Stimulated activated CD8-positive, alpha-beta memory T cell treated with anti-CD3 and anti-CD28 coated beads, Interleukin-7, amount 100 ng/mL, for 24 hours (primary cell): Measurements from ENCODE around the gene RNASEH2A.
"Not testable (repeated sequence)": the region's sequence is repeated elsewhere in the genome, so short reads cannot be mapped to it uniquely, and the experiment has no call there.

ENCODE experiments used
- DNase-seq: peaks from one replicate; pipeline ENCODE4 v3.0.0-alpha.2; 2020; ENCODE audit warnings: low read depth

The RNASEH2A gene

DNA sequence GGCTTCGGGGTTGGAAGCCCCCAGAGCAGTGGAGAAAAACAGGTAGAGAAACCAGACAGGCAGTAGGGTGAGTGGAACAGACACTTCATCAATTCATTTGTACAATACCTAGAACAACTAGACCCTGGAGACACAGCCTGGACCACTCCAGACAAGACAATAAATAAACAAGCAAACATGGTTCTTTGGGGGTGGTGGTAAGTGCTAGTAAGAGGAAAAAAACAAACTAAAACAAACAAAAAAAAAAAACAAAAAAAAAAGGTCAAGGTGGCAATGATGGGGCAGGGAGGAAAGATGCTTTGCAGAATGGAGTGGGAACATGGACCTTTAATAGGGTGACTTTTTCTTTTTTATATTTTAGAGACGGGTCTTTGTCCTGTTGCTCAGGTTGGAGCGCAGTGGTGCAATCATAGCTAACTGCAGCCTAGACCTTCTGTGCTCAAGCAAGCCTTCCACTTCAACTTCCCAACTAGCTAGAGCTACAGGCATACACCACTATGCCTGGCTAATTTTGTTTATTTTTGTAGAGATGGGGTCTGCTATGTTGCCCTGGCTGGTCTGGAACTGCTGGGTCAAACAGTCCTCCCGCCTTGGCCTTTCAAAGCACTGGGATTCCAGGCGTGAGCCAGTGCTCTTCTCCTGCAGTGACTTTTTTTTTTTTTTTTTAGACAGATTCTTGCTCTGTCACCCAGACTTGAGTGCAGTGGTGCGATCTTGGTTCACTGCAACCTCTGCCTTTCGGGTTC lies 12.0 kb upstream of the RNASEH2A start:
- DNase-seq: no peak

DNA sequence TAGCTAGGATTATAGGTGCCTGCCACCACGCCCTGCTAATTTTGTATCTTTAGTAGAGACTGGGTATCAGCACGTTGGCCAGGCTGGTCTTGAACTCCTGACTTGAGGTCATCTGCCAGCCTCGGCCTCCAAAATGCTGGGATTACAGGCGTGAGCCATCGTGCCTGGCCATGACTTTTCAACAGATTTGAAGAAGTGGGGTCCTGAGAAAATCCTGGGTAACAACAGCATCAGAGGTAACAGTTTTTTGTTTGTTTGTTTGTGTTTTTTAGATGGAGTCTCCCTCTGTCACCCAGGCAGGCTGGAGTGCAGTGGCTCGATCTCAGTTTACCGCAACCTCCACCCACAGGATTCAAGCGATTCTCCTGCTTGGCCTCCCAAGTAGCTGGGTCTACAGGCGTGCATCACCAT lies 11.4 kb upstream of the RNASEH2A start:
- DNase-seq: no peak

DNA sequence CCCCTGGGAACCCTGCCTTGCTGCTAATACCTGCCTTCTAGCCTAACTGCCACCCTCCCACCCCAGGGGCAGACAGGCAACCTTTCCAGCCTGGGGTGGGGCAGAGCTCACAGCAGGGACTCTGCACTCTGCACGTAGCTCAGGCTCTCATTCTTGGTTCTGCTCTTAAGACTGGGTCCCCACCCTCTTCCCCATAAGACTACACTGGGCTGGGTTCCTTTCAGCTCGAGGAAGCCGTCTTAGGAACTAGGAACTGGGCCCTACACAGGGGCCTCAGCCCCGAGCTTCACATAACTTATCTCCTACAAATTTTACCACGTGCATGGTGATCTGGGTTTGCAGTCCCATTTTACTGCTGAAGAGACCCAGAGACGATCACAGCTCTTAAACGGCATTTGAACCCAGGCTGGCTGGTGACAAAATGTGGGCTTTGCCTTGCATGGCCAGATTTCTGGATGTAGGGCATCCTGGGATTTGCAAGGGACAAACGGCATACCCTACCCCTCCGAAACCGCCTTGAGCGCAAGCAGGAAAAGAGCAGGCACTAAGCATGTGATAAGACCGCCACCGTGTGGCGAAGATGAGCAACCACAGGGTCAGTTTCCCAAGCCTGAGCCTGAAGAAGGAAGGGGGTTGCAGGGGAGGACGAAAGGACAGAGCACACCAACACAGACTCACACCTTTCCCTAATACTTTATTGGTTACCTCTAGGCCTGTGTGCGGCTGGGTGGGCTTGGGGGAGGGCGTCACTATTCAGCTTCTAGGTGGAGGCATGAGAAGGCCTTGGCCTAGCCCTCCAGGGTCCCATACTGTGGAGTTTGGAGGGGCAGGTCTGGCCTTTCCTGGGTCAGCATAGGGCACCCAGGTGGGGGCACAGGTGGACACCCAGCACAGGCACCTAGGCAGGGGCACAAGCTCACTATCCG lies 10.0 kb upstream of the RNASEH2A start:
- DNase-seq: no peak

DNA sequence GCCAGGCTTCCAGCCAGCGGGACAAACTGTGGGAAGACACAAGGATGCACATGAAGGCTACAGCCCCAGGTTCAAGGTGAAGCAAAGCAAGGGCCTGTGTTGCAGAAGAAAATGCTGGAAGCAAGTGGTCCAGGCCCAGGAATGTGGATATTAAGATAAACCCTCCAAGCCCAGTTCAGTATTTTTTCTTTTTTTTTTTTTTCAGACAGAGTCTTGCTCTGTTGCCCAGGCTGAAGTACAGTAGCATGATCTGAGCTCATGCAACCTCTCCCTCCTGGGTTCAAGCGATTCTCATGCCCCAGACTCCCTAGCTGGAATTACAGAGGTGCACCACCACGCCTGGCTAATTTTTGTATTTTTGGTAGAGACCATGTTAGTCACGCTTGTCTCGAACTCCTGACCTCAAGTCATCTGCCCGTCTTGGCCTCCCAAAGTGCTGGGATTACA lies 9.2 kb upstream of the RNASEH2A start:
- no peak for DNase-seq

DNA sequence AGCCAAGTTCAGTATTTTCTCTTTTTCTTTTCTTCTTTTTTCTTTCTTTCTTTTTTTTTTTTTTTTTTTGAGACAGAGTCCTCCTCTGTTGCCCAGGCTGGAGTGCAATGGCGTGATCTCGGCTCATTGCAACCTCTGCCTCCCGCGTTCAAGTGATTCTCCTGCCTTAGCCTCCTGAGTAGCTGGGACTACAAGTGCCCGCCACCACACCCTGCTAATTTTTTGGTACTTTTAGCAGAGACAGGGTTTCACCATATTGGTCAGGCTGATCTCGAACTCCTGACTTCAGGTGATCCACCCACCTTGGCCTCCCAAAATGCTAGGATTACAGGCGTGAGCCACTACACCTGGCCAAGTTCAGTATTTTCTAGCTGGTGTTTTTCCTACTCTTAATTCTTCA lies 8.8 kb upstream of the RNASEH2A start:
- DNase-seq: not testable (repeated sequence)

DNA sequence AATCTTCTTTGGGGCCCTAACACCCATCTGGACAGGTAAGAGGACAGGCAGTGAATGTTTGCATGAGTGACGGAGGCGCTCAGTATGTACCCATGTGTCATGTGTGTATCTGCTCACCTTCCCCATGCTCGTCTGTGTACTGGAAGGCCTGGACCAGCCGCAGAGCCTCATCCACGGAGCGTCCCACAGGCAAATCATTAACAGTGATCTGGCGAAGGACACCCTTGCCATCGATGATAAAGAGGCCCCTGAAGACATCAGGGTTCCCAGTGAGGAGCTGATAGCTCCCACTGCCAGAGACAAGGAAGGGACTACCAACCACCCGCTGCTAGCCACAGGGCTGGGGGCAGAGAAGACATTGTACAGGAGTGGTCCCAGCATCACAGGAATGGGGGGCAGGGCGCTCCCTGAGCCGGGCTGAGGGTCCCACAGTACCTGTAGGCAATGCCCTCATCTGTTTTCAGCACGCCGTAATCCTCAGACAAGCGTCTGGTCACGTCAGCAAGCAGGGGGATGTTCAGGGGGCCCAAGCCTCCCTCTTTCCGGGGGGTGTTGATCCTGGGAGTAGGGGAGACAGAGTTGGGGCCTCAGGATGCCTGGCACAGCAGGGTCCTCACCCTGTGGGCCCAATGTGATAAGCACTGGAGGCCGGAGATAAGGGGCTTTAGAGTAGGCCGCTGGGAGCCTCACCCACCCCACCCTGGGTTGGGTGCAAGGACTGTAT lies 6.5 kb upstream of the RNASEH2A start:
- DNase-seq: no peak

DNA sequence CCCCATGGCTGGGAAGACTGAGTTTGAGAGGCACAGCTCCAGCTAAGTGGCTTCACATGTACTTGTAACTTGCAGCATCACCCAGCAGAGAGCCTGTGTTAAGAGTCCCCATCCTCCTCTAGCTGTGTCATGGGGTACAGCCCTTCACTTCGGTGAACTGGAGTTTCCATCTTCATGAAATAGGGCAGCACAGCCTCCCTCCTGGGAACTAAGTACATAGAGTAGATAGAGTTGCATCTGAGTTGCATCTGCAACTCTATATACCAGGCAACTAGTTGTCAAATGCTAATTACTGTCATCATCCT lies 6.0 kb upstream of the RNASEH2A start:
- no peak for DNase-seq

DNA sequence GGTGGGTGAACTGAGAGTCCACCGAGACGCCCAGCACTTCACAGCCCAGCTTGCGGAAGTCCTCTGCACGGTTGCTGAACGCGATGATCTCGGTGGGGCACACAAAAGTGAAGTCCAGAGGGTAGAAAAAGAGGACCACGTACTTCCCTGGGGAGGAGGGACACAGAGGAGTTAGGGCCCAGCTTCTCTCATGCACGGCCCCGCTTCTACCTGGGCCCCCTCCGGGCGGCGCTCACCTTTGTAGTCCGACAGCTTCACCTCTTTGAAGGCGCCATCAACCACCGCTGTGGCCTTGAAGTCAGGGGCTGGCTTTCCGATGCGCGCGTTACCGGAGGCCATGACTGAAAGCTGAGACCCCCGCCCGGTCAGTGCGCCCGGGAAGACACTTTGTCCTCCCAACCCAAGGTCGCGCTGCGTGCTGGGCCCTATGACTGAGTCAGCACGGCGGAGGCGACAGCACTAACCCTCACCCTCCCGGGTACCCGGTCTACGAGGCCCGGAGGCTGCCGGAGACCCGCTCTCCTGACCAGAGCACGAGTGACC lies 5.4 kb upstream of the RNASEH2A start:
- no peak for DNase-seq

DNA sequence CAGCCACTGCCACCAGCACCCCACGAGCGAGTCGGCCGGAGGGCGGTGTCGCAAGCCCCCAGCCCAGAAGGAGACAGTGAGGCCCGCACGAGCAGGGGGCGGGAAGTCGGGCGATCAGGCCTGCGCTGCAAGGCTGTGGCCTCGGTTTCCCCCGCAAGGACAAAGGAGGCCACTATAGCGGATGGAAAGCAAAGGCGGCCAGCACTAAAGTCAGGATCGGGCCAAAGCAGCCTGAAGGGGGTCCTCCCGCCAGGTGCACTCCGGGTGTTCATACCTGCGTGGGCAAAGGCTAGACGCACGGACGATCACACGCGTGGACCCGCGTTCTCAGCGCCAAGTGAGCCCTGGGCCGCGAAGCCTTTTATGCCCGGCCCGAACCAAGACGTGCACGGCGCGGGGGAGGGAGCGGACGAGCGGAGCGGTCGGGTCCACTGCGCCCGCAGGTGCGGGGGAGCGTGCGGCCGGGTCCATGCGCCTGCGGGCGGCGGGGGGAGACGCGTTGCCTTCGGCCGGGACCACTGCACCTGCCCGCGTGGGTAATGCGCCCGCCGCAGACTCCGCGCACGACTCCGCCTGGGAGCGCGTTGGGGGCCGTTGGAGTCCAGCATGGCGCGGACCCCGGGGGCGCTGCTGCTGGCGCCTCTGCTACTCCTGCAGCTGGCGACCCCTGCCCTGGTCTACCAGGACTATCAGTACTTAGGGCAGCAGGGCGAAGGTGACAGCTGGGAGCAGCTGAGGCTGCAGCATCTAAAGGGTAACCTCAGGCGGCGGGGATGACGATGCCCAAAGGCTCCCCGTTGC lies 4.7 kb upstream of the RNASEH2A start, which contains the start of the genes PRDX2 and THSD8:
PRDX2 (minus strand) TSS at position 335 of the 801 bp plus-strand sequence. CDS start 539 bp downstream, outside the sequence.
THSD8 (plus strand) TSS at position 604 of the 801 bp plus-strand sequence; CDS start at position 607, 3 bp downstream.
- no peak for DNase-seq

DNA sequence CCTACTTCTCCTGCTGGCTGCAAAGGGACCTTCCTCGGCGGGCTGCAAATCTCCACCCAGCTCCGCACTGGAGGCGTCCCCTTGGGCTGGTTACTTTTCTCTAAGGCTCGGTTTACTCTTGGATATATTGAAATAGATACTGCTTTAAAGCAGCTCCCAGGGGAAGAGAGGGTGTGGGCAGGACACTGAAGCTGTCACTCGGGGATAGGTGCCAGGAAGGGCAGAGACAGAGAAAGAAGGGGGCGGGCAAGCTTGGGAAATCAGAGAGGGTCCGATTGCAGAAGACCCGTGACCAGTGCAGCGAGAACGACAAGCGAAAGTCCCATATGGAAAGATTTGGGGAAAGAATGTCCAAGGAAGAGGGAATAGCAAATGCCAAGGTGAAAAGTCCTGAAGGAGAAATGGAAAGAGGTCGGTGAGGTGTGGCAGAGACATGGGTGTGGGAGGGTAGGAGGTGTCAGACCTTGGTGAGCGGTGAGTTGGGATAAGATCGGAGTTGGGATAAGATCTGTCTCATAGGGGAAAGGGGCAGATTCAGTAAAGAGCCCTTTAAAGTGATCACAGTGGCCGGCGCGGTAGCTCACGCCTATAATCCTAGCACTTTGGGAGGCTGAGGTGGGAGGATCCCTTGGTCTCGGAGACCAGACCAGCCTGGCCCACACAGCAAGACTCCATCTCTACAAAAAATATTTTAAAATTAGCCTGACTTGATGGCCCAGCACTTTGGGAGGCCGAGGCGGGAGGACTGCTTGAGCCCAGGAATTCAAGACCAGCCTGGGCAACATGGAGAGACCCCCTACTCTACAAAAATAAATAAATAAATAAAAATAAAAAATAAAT lies 3.9 kb upstream of the RNASEH2A start:
- DNase-seq: no peak

DNA sequence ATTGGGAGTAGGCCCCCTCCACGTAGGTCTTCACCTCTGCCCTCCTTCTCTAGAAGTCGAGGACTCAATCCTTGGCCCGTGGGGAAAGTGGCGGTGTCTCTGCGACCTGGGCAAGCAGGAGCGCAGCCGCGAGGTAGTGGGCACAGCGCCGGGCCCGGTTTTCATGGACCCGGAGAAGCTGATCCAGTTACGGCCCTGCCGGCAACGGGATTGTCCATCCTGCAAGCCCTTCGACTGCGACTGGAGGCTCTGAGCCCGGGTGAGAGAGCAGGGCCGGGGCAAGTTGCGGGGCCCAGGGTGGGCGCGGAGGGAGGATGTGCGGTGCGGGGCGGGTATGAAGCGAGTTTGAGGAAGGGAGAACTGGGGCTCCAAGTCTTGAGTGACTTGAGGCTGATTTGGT lies 2.3 kb upstream of the RNASEH2A start:
- no peak for DNase-seq

DNA sequence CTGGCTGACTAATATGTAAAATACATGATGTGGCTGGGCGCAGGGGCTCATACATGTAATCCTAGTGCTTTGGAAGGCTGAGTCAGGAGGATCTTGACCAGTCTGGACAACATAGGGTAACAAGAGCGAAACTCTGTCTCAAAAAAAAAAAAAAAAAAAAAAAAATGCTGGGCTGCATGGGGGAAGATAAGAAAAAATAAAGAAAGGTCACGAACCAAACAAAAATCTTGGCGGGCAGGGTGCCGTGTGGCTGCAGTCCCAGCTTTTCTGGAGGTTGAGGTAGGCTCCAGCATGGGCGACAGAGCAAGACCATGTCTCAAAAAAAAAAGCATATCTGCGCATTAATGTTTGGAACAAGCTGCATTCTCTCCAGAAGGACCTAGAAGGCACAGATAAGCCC lies 8.7 kb downstream of the RNASEH2A start:
- no peak for DNase-seq

DNA sequence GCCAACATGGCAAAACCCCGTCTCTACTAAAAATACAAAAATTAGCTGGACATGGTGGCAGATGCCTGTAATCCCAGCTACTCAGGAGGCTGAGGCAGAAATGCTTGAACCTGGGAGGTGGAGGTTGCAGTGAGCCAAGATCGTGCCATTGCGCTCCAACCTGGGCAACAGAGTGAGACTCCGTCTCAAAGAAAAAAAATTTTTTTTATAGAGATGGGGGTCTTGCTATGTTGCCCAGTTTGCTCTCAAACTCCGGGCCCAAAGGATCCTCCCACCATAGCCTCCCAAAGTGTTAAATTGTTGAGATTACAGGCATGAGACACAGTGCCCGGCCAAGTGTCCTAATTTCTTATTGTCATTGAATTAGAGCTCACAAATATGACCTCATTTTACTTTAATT lies 10.8 kb downstream of the RNASEH2A start:
- DNase-seq: not testable (repeated sequence)

DNA sequence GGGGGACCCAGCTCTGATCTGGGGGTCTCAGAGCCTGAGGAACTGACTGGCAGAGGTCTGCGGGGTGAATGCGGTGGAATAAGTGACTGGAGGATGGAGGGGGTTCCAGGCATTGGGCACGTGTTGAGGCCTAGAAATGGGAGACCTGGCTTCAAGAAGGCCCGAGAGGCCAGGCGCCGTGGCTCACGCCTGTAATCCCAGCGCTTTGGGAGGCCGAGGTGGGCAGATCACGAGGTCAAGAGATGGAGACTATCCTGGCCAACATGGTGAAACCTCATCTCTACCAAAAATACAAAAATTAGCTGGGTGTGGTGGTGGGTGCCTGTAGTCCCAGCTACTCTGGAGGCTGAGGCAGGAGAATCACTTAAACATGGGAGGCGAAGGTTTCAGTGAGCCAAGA lies 11.4 kb downstream of the RNASEH2A start:
- not testable (repeated sequence) for DNase-seq

DNA sequence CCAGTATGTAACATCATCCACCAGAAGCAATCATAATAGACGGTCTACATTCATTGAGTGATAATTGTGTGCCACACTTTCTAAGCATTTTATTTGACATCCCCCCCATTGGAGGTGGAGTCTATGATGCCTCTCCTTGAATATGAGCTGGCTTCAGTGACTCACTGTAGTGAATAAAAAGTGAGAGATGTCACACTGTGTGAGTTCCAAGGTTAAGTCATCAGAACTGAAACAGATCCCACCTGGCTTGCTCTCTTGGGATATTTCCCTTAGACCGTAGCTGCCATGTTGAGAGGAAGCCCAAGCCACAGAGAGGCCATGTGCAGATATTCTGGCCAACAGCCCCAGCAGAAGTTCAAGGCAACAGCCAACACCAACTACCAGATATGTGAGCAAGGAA lies 15.4 kb downstream of the RNASEH2A start:
- DNase-seq: no peak

DNA sequence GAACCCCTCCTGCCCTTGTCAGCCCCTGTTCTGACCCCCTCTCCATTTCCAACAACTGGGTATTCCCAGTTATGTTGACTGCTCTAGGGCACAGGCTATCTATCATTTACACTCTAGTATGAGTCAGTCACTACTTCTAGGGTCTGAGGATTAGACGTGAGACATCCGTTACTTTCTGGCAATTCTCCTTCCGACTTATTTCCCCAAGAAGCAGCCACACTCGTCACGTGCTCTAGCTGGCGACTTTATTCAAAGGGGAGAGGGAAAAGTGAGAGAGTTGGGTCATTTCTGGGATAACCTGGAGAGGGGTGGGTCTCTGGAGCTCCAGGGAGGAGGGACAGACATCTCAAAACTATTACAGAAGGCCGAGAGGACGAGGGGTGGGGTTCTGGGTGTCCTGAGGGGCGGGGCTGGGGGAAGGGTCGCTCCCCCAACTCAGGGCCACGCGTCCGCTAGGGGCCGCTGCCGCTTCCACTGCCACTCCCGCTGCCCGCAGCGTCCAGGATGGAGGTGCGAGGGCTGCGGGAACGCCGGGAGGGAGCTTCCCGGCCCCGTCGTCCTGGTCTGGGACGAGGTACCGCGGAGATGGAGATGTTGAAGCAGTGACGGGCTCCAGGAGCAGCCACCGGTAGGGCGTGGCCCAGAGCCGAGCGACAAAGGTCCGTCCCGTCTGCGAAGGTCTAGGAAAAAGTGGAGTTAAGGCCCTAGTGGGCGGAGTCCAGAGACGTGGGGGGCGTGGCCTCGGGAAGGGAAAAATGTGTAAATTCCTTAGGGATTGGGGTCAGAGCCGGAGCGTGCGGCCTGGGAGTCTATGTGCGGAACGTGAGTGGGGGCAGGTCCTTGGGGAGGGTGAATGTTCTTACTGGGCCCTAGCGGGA lies 19.1 kb downstream of the RNASEH2A start:
- DNase-seq: no peak

DNA sequence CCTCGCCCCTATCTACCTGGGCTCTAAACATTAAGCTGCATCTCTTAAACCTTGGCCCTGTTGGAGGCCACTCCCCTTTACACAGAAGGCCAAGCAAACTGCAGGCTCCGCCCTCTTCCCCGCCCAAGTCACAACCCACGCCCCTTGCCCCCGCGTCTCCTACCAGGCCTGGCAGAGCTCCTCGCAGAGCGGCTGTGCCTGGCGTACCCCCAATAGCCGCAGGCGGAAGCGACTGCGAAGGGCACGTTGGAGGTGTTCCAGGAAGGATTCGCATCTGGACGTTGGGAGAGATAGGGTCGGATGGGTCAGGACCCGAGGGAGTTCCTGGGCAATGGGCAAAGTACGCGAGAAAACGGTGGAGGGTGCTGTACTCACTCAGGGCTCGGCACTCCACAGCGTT lies 22.1 kb downstream of the RNASEH2A start:
- DNase-seq: no peak

DNA sequence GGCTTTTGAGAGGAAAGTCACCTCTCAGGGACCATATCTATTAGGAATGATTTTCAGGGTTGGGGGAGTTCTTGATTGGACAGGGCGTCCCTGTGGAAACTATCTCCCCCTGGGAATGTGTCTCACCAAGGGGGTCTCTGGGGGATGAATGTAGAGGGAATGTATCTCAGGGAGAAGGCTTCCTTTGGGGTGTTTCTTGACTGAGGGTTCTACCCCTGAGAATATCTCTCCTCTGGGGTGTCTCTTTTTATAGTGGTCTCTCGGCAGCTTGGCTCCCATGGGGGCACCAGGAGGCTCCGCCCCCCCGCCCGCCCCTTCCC lies 27.0 kb downstream of the RNASEH2A start:
- DNase-seq: no peak

DNA sequence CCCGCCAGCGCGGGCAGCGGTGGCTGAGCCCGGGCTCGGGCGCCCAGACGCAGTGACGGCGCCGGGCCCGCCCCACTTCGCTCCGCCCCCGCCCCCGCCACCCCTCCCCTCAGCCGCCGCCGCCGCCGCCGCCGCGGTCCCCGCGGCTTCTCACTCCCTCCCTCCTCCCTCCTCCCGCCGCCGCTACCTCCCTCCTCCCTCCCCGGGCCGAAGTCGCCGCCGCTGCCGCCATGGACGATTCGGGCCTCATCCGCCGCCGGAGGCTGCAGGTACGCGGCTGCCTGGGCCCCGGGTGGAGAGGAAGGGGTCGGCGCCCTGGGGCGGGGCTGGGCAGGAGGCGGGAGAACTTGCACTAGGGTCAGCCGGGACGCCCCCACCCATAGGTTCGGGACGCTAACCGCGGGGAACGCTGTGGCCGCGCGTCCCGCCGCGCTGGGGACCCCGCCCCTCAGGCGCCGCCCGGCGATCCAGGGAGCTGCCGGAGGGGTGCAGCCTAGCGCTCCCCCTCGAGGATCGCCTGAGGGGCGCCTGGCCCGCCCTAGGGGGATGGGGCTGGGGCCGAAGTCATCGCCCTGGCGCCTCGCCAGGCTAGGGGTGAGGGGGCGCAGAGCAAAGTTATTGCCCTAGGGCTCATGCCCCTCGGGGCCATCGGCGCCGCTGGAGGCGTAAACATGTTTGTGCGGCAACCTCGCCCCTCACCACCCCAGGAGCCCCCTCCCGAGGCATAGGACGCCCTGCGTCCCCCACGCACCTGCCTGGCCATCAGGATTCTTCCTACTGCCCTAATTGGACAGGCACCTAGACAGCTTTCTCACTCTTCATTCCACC lies 27.6 kb downstream of the RNASEH2A start:
- no peak for DNase-seq
